GM12878 (cell line): Measurements from ENCODE around the gene DEFB125.

ENCODE experiments used
- BCL11A ChIP-seq: IDR thresholded peaks from 2 replicates; pipeline ENCODE4 v1.6.1; 2011; ENCODE audit warnings: low read depth, low read length
- EED ChIP-seq: sonication (generic); IDR thresholded peaks from 2 replicates; pipeline ENCODE4 v1.6.1; 2016; ENCODE audit warnings: antibody characterized with exemption, low read depth
- EP300 ChIP-seq, 2 experiments: fragments of 150-350 bp in 1 of 2; IDR thresholded peaks; 2 replicates each; pipeline ENCODE4 v1.6.1; 2011 to 2012; ENCODE audit warnings: low read depth in 2 of 2, low read length in 2 of 2, borderline replicate concordance in 1 of 2, improper control_type of control experiment in 1 of 2, inconsistent platforms in 1 of 2; ENCODE audit not compliant: control insufficient read depth in 1 of 2
- FOS ChIP-seq: IDR thresholded peaks from 3 replicates; pipeline ENCODE4 v1.6.1; 2011; ENCODE audit warnings: borderline replicate concordance; ENCODE audit not compliant: insufficient read length; ENCODE audit errors: extremely low read depth
- MEF2B ChIP-seq: fragments of 450-650 bp; IDR thresholded peaks from 2 replicates; pipeline ENCODE4 v1.6.1; 2018; ENCODE audit warnings: mild to moderate bottlenecking, moderate library complexity; ENCODE audit not compliant: partially characterized antibody, poor library complexity, severe bottlenecking
- MYC ChIP-seq: IDR thresholded peaks from 2 replicates; pipeline ENCODE4 v1.6.1; 2011; ENCODE audit warnings: mild to moderate bottlenecking, low read length, moderate library complexity, inconsistent platforms; ENCODE audit not compliant: insufficient read depth, insufficient replicate concordance, insufficient read length, severe bottlenecking
- POLR2A ChIP-seq: IDR thresholded peaks from 2 replicates; pipeline ENCODE4 v1.6.1; 2011; ENCODE audit warnings: low read depth, mild to moderate bottlenecking, low read length
- SREBF2 ChIP-seq: IDR thresholded peaks from 2 replicates; pipeline ENCODE4 v1.6.1; 2012; ENCODE audit warnings: mild to moderate bottlenecking, low read length
- TAF1 ChIP-seq: IDR thresholded peaks from 2 replicates; pipeline ENCODE4 v1.6.1; 2011; ENCODE audit warnings: mild to moderate bottlenecking, low read depth, low read length, borderline replicate concordance
- ZNF622 ChIP-seq: fragments of 450-650 bp; IDR thresholded peaks from 2 replicates; pipeline ENCODE4 v1.6.1; 2017; ENCODE audit warnings: mild to moderate bottlenecking, inconsistent platforms
- TF ChIP-seq, protein P1 (sequence below), 3 experiments: IDR thresholded peaks in 2 of 3; conservative IDR thresholded peaks in 1 of 3; 2 replicates each; pipeline ENCODE4 v1.5.1; 2011; ENCODE audit warnings: low read depth in 3 of 3, low read length in 3 of 3, mild to moderate bottlenecking in 3 of 3, control low read depth in 2 of 3, moderate library complexity in 2 of 3, inconsistent platforms in 1 of 3, mixed read lengths in 1 of 3; ENCODE audit not compliant: control insufficient read depth in 2 of 3, insufficient read depth in 1 of 3; ENCODE audit errors: extremely low read depth in 1 of 3

- no peak for TF ChIP-seq BCL11A
- TF ChIP-seq EP300 (IDR thresholded peaks at IDR 0.05; ENCODE audit: borderline replicate concordance in 1 of 2, control insufficient read depth in 1 of 2, low read depth in 2 of 2, low read length in 2 of 2) = no peak
- no peak for TF ChIP-seq ZNF622
- TF ChIP-seq EED = no peak
- TF ChIP-seq, protein P1, sequence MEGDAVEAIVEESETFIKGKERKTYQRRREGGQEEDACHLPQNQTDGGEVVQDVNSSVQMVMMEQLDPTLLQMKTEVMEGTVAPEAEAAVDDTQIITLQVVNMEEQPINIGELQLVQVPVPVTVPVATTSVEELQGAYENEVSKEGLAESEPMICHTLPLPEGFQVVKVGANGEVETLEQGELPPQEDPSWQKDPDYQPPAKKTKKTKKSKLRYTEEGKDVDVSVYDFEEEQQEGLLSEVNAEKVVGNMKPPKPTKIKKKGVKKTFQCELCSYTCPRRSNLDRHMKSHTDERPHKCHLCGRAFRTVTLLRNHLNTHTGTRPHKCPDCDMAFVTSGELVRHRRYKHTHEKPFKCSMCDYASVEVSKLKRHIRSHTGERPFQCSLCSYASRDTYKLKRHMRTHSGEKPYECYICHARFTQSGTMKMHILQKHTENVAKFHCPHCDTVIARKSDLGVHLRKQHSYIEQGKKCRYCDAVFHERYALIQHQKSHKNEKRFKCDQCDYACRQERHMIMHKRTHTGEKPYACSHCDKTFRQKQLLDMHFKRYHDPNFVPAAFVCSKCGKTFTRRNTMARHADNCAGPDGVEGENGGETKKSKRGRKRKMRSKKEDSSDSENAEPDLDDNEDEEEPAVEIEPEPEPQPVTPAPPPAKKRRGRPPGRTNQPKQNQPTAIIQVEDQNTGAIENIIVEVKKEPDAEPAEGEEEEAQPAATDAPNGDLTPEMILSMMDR (IDR thresholded peaks at IDR 0.05 in 2 of 3, conservative IDR thresholded peaks at IDR 0.05 in 1 of 3; ENCODE audit: control insufficient read depth in 2 of 3, extremely low read depth in 1 of 3, insufficient read depth in 1 of 3, low read depth in 3 of 3, low read length in 3 of 3) = no peak
- TF ChIP-seq MEF2B = no peak
- no peak for TF ChIP-seq TAF1
- TF ChIP-seq SREBF2 = no peak
- TF ChIP-seq FOS = no peak
- no peak for TF ChIP-seq MYC
- TF ChIP-seq POLR2A = no peak
These were observed 10.2 kb upstream of the DEFB125 start for GRCh38 chr20:77231-77630.
